NB4 (cell line): ENCODE data around the gene MALSU1.
A peak's percentile ranks its signal among the peaks of the same experiment; 100 is the strongest.

Experiments
- DNase-seq: peaks from one replicate; pipeline ENCODE4 v3.0.0; 2010; ENCODE audit warnings: low read depth
- H3K4me3 ChIP-seq: one replicate; pipeline ENCODE4 v1.5.1; 2011; ENCODE audit warnings: mild to moderate bottlenecking, low read depth, low read length, moderate library complexity
- MYC ChIP-seq: IDR thresholded peaks from 2 replicates; pipeline ENCODE4 v1.6.1; 2011; ENCODE audit warnings: low read depth, low read length
- POLR2A ChIP-seq: IDR thresholded peaks from 2 replicates; pipeline ENCODE4 v1.6.1; 2011; ENCODE audit warnings: mild to moderate bottlenecking; ENCODE audit not compliant: insufficient read length; ENCODE audit errors: extremely low read depth
- TF ChIP-seq, protein P1 (sequence below): IDR thresholded peaks from one replicate; pipeline ENCODE4 v1.5.1; 2012; ENCODE audit warnings: low read depth, low read length
- TF ChIP-seq, protein P2 (sequence below): IDR thresholded peaks from 2 replicates; pipeline ENCODE4 v1.6.1; 2011; ENCODE audit warnings: low read depth, low read length

MALSU1 gene

DNA sequence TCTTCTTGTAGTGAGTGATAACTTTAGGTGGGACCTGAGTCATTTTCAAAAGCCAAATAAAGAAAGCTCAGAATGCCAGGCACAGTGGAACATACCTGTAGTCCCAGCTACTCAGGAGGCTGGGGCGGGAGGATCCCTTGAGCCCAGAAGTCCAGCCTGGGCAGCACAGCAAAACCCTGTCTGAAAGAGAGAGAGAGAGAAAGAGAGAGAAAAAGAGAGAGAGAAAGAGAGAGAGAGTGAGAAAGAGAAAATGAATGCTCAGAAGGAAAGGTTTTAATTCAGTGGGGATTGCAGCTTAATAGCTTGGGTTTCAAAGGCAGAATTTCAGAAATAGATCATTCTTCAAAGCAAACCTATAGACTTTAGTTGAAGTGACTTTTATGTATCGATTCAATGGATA is 26.9 kb upstream of the MALSU1 start:
- no peak for DNase-seq
- H3K4me3 ChIP-seq = no peak overlapping the region
- TF ChIP-seq MYC = no peak
- TF ChIP-seq, protein P1, sequence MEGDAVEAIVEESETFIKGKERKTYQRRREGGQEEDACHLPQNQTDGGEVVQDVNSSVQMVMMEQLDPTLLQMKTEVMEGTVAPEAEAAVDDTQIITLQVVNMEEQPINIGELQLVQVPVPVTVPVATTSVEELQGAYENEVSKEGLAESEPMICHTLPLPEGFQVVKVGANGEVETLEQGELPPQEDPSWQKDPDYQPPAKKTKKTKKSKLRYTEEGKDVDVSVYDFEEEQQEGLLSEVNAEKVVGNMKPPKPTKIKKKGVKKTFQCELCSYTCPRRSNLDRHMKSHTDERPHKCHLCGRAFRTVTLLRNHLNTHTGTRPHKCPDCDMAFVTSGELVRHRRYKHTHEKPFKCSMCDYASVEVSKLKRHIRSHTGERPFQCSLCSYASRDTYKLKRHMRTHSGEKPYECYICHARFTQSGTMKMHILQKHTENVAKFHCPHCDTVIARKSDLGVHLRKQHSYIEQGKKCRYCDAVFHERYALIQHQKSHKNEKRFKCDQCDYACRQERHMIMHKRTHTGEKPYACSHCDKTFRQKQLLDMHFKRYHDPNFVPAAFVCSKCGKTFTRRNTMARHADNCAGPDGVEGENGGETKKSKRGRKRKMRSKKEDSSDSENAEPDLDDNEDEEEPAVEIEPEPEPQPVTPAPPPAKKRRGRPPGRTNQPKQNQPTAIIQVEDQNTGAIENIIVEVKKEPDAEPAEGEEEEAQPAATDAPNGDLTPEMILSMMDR = no peak
- TF ChIP-seq, protein P2, sequence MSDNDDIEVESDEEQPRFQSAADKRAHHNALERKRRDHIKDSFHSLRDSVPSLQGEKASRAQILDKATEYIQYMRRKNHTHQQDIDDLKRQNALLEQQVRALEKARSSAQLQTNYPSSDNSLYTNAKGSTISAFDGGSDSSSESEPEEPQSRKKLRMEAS = no peak
- TF ChIP-seq POLR2A = no peak

DNA sequence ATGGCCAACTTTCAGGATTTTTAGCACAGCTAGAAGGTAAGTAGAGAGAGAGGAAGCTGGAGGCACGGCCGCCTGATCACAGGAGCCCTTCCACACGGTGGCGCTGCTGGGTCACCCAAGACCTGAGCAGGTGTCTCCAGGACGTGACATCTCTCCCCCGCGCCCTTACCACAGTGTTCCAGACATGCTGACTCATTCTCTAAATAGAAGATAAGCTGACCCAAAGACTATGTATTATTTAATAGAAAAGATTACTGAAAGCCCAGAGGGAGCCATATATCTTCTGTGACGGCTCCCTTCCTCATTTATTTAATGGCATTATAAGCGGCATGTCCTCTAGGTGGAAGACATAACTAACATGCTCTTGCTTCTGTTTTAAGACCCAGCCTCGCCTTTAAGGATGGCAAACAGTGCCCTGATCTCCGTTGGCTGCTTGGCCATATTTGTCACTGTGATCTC is 26.0 kb upstream of the MALSU1 start:
- peak; percentile 85 for TF ChIP-seq MYC
- TF ChIP-seq, protein P1 = peak; percentile 96
- TF ChIP-seq, protein P2 = peak; percentile 90
- TF ChIP-seq POLR2A = peak; percentile 24
- peak overlapping the region; percentile 16 for H3K4me3 ChIP-seq
- DNase-seq = peak; percentile 99

DNA sequence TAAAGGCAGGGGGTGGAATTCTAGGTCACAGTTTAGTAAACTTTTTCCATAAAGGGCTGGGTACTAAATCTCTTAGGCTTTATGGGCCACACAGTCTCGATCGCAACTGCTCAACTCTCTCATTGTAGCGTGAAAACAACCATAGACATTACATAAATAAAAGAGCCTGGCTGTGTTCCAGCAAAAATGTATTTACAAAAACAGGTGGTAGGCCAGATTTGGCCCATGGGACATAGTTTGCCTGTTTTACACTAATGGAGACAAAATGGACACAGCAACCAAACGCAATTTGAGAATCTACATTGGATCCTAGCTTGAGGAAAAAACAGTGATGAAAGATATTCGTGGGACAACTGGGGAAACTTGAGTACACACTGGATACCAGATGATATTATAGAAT is 23.2 kb upstream of the MALSU1 start:
- TF ChIP-seq, protein P1 = no peak
- TF ChIP-seq MYC (no peak), POLR2A (no peak)
- TF ChIP-seq, protein P2 = no peak
- H3K4me3 ChIP-seq = no peak overlapping the region
- no peak for DNase-seq

DNA sequence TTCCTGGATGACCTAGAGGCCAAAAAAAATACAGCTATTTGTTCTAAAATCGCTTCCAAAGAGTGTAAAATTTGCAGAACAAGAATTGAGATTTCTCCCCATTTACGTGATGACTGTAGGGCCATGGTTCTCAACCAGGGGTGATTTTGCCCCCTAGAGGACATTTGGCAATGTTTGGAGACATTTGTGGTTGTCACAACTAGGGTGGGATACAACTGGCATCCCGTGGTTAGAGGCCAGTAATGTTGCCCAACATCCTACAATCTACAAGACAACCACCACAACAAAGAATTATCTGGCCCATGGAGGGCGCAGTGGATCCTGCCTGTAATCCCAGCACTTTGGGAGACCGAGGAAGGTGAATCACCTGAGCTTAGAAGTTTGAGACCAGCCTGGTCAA is 22.8 kb upstream of the MALSU1 start:
- TF ChIP-seq, protein P1 = peak; percentile 72
- TF ChIP-seq, protein P2 = no peak
- TF ChIP-seq MYC = no peak
- no peak for TF ChIP-seq POLR2A
- peak; percentile 96 for DNase-seq
- H3K4me3 ChIP-seq = no peak overlapping the region

DNA sequence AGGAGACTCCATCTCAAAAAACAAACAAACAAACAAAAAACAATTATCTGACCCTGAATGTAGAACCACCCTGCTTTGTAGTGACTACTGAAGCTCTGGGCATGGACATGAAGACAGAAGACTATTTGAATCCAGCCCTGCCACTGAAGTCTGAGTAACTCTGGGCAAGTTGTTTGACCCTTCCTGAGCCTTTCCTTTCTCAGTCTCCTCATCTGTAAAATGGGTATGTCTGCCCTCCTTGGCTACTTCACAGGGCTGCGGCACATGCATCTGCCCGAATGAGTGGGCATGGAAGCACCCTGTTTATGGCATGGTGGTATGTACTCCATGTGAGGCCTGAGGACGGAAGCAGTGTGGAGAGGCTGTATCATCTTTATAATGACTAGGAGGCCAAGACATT is 22.2 kb upstream of the MALSU1 start:
- TF ChIP-seq POLR2A = no peak
- TF ChIP-seq, protein P1 = no peak
- no peak for TF ChIP-seq MYC
- TF ChIP-seq, protein P2 = no peak

DNA sequence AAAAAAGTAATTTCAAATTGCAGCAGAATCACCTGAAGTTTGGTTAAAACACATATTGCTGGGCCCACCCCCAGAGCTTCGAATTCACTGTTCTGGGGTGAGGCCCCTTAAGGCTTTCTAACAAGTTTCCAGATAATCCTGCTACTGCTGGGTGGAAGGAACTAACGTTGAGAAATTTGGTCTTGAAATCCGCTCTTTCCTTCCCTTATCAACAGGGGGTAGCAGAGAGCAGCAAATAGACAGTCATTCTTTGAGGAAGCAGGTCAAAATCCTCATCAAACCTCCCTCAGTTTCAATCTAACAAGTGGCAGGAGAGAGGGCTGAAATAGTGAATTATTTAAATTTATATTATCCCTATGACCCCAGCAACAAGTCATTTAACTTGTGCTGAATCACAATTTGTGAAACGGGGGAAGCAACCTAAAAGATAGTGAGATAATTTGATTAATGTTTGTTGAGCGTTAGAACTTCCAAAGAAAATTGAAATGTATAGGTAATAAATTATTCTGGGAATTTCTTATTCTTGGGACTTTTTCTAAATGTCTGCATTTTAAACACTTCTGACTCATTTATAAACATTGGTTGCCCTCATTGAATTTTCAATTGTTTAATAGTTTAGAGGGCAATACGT is 21.7 kb upstream of the MALSU1 start:
- H3K4me3 ChIP-seq = no peak overlapping the region
- TF ChIP-seq MYC = peak; percentile 7; the same call in 1 of the 2 replicates
- TF ChIP-seq, protein P2 = no peak; the same call in 1 of the 2 replicates
- TF ChIP-seq, protein P1 = peak; percentile 94
- peak; percentile 94 for DNase-seq

More for the DNA sequence above, 22.2 kb upstream of the MALSU1 start:
- H3K4me3 ChIP-seq = no peak overlapping the region
- DNase-seq = peak; percentile 31
